T-helper 2 cell treated with Interferon-gamma antibody and Interleukin-4, amounts not matched to agents 5 μg/mL and 100 μg/mL, for 36 hours (primary cell): ENCODE results near the gene KHDRBS2.

Experiments used
- DNase-seq: peaks from one replicate; pipeline ENCODE4 v3.0.0; 2021; ENCODE audit warnings: low spot score
- H3K27ac Mint-ChIP-seq: one replicate; pipeline ENCODE4 v1.8.0; 2021; ENCODE audit warnings: mild to moderate bottlenecking, mixed read lengths
- H3K27me3 Mint-ChIP-seq: one replicate; pipeline ENCODE4 v1.8.0; 2021; ENCODE audit warnings: low read depth, mixed read lengths
- H3K36me3 Mint-ChIP-seq: one replicate; pipeline ENCODE4 v1.8.0; 2021; ENCODE audit warnings: low read depth, mixed read lengths
- H3K4me1 Mint-ChIP-seq: one replicate; pipeline ENCODE4 v1.8.0; 2021; ENCODE audit warnings: low read depth, mixed read lengths
- H3K4me3 Mint-ChIP-seq: one replicate; pipeline ENCODE4 v1.8.0; 2022; ENCODE audit warnings: mild to moderate bottlenecking, moderate library complexity, mixed read lengths
- H3K9me3 Mint-ChIP-seq: one replicate; pipeline ENCODE4 v1.8.0; 2021; ENCODE audit warnings: mixed read lengths

The KHDRBS2 gene

DNA sequence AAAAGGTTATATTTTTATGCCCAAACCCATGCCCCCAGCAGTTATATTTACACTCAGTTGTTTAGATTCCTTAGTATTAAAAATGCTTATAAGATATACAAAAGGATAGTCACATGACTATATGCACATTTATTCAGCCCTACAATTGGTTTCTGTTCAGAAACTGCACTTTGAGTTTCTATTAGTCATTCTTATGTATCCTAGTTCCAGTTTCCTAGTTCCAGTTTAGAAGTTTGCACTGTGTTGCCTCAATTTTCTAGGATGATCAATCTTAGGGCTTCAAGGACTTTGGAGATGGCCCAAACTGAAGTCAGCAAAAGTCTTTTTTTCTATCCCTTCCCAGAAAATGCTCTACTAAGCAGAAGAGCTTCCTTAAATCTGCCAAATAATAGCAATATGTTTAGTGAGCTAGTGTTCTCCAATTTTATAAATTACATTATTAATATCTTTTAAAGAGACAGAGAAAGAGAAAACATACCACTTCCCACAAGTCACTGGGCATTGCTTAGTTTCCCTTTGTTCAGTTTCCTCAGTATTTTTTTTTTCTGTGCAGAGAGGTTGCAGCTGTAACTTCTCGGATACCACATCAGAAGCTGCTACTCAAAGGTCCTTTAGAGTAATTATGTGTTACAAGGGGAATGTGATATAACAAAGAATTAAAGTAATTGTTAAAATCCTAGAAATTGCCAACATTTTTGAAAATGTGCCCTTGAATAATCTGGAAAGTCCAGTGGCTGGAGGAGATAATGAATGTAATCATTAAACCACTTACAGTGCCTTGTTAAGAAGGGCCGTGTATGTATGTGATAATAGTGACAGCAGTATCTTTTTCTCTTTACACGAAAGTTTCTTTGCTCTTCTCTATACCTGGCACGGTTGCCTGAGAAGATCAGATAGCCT lies 138.8 kb downstream of the KHDRBS2 start:
- Mint-ChIP-seq H3K4me1 (no peaks in the 10 kb centered on the region), H3K27me3 (no peaks in the 10 kb centered on the region), H3K27ac (no peak overlapping the region), H3K36me3 (no peaks in the 10 kb centered on the region), H3K4me3 (no peak overlapping the region), H3K9me3 (peaks cover 5% of the 10 kb centered on the region)
- no peak for DNase-seq

DNA sequence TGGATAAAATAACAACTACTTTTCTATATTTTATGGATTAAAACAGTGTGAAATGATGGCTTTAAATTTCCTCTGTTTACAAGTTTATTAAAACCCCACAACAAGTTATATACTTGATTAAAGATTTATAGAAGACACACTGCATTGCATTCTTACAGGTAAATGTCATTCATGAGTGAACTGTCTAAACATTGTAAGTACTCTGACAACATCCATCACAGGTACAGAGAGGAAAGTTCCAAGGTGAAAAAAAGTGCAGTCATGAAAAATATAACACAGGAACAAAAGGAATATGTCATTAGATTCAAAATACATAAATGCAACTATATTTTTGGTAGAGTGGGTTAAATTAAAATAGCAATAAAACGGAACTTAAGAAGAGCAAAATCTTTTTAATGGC lies 156.9 kb downstream of the KHDRBS2 start:
- Mint-ChIP-seq H3K27me3 (no peaks in the 10 kb centered on the region), H3K36me3 (no peaks in the 10 kb centered on the region), H3K4me3 (no peak overlapping the region), H3K9me3 (peaks cover 46% of the 10 kb centered on the region), H3K4me1 (no peaks in the 10 kb centered on the region), H3K27ac (no peak overlapping the region)
- no peak for DNase-seq

DNA sequence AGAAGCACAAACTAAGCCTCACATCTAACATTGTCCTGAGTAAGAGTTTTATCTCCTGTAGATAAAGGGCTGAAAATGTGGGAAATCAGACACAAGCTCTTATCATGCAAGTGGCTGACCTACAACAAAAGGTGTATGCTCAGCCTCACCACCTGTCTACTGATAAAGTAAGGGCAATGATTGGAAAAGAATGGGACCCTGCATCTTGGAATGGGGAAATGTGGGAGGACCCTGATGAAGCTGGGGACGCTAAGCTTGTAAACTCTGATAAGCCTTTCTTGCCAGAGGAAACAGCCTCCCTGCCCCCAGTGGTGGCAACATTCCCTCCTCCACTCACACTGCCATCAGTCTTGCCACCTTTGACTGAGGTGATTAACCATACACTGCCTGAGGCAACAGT lies 166.6 kb downstream of the KHDRBS2 start:
- H3K4me3 Mint-ChIP-seq = no peak overlapping the region
- H3K36me3 Mint-ChIP-seq = no peaks in the 10 kb centered on the region
- no peak overlapping the region for H3K27ac Mint-ChIP-seq
- no peaks in the 10 kb centered on the region for H3K4me1 Mint-ChIP-seq
- H3K9me3 Mint-ChIP-seq = peaks cover 42% of the 10 kb centered on the region
- DNase-seq = no peak
- H3K27me3 Mint-ChIP-seq = no peaks in the 10 kb centered on the region

DNA sequence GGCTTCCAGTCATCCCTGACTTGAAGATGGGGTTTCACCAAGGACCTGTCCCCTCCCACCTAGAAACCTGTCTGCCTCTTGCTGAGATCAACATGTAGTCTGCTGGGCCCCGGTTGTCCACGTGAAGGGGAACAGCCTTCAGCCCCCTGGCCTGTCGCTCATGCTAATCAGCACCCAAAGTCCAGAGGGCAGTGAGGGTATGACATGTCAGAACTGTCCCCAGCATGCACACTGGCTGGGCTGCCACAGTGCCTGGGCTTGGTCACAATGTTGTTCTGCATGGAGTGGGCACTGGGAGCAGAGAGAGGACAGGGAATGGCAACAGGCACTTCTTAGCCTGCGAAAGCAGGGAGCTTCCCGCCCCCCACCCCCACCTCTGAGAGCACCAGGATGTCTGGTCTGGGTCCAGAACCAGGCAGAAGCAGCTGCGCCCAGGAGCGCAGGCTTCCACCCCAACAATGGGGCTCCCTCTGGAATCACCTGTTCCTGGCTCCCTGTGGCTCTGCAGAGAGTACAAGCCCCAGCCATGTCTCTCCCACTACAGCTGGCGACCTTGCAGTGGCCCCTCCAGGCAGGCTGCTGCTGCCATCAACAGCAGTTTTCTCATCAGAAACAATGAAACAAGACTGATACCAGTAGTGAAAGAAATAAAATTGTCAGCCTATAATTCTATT lies 182.7 kb downstream of the KHDRBS2 start:
- DNase-seq = no peak
- peaks cover 31% of the 10 kb centered on the region for H3K9me3 Mint-ChIP-seq
- H3K4me1 Mint-ChIP-seq = no peaks in the 10 kb centered on the region
- H3K27ac Mint-ChIP-seq = no peak overlapping the region
- no peaks in the 10 kb centered on the region for H3K36me3 Mint-ChIP-seq
- H3K27me3 Mint-ChIP-seq = no peaks in the 10 kb centered on the region
- no peak overlapping the region for H3K4me3 Mint-ChIP-seq

DNA sequence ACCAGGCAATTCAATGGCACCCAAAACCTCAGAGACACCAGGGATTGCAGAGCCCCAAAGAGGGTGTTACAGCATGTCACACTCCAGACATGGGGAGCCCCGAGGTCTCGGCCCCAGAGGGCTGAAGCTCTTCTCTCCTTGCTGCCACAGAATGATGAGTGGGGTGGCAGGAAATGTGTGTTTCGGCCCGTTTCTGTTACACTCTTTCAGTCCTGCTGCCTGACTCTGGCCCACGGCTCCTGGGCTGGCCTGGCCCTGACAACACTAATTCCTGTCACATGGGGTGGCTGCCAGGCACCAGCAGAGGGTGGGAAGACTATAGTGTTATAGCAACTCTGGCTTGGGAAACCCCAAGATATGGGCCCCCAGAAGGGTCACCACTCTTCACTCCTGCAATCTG lies 183.6 kb downstream of the KHDRBS2 start:
- H3K36me3 Mint-ChIP-seq = no peaks in the 10 kb centered on the region
- no peak overlapping the region for H3K27ac Mint-ChIP-seq
- H3K4me1 Mint-ChIP-seq = no peaks in the 10 kb centered on the region
- H3K27me3 Mint-ChIP-seq = no peaks in the 10 kb centered on the region
- no peak overlapping the region for H3K4me3 Mint-ChIP-seq
- DNase-seq = no peak
- peaks cover 38% of the 10 kb centered on the region for H3K9me3 Mint-ChIP-seq

DNA sequence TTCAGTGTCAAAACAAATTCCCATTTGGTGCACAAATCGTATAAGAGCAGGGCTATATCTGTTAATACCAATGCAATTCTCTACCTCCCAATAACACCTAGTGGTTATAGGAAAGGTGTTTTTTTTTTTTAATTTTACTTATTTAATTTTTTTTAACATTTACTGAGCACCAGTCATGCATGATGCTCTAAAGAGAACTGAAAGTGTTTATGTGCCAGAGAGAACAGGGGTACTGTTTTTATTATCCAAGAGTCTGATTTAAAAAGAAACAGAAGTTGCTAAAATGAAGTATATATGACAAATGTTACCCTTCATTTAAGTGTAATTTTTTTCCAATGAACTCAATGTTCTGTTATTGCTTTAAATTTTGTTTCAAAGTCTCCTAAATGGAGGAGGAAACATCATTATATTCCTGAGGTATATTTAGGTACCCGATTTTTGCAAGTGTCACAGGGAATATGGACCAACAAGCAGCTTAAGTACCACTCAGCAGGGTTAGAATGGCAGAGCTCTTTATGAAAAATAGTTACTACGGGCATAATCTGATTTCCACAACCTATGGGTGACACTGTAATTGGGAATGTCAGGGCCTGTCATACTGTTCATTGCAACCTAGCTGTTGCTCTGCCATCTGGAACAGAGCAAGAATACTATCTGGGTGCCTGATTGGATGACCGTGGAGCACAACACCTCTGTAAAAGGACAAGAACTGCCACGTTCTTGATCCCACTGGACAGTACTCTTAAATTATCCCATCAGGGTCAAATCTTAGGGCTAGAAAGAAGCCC lies 195.4 kb downstream of the KHDRBS2 start:
- Mint-ChIP-seq H3K4me3 (no peak overlapping the region), H3K36me3 (no peaks in the 10 kb centered on the region), H3K4me1 (no peaks in the 10 kb centered on the region), H3K27ac (no peak overlapping the region), H3K27me3 (no peaks in the 10 kb centered on the region), H3K9me3 (peaks cover 25% of the 10 kb centered on the region)
- no peak for DNase-seq

DNA sequence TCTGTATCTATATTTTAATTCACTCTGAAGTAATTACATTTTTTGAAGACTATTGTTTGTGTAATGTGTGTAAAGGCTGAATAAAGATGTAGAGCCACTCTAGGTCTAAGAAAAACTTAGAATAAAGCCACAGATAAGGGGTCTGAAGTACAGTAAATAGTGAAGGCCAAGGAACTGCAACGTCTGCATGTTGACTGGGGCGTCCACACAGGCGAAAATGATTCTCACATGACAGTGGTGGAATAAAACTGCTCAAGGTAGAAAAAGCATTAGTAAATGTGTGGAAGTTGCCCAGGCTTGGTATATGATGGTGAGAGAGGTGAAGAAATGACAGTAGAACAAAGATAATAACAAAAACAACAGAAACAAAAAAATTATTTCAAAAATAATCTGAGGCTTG lies 196.2 kb downstream of the KHDRBS2 start:
- DNase-seq = no peak
- H3K27ac Mint-ChIP-seq = no peak overlapping the region
- no peak overlapping the region for H3K4me3 Mint-ChIP-seq
- no peaks in the 10 kb centered on the region for H3K4me1 Mint-ChIP-seq
- H3K27me3 Mint-ChIP-seq = no peaks in the 10 kb centered on the region
- H3K9me3 Mint-ChIP-seq = peaks cover 32% of the 10 kb centered on the region
- no peaks in the 10 kb centered on the region for H3K36me3 Mint-ChIP-seq

DNA sequence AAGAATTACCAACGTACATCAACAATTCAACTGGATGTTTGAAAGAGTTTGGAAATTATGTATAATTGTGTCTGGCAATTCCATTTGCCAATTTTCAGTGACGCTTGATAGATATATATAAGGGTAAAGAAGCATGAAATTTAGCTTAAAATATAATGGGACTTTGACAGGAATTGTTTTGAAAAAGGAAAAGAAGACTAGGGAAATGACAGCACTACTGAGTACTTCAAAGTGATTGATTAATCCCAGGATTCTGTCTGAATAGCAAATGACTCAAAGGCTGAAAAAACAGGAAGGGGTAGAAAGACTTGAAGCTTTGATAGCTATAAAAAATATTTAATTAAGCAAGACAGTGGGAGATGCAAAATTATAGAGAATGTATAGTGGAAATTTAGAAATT lies 200.0 kb downstream of the KHDRBS2 start:
- Mint-ChIP-seq H3K27ac (no peak overlapping the region), H3K9me3 (peaks cover 41% of the 10 kb centered on the region), H3K36me3 (no peaks in the 10 kb centered on the region), H3K4me1 (no peaks in the 10 kb centered on the region), H3K4me3 (no peak overlapping the region), H3K27me3 (no peaks in the 10 kb centered on the region)
- DNase-seq = no peak

DNA sequence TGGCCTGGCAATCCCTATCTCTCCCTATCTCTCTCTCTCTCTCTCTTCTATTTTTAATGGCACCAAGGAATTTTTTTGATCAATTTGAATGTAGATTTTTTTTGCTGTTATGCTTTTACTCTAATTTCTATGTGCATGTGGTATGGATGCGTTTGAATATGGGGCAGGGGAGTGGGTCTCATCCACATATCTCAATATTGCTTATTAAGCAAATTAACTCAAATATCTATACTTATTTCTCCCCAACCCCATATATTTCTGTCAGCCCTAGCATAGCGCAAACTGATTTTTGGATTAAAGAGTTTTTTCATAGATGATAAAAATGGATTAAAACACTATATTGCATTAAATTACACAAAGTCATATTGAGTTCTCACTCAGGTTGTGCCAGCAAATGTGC lies 210.2 kb downstream of the KHDRBS2 start:
- Mint-ChIP-seq H3K27ac (no peak overlapping the region), H3K27me3 (no peaks in the 10 kb centered on the region), H3K4me1 (no peaks in the 10 kb centered on the region), H3K9me3 (peaks cover 41% of the 10 kb centered on the region), H3K4me3 (no peak overlapping the region), H3K36me3 (no peaks in the 10 kb centered on the region)
- DNase-seq = no peak

DNA sequence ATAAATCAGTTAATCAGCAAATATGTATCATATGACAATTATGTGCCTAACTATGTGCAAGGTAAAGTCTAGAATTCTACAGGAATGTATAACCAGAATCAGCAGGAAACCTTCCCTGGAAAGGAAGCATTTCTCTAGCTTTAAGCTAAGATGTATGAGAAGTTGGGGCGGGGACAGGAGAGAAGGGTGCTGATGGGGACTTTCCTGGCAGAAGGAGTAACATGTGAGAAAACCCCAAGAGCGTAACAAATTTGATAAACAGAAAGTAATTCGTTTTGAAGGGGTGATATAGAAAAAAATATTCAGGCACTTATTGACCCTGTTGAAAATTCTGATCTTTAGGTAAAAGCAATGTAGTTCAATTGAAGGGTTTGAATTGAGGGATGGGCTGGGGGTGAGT lies 226.1 kb downstream of the KHDRBS2 start:
- Mint-ChIP-seq H3K27me3 (no peaks in the 10 kb centered on the region), H3K4me1 (no peaks in the 10 kb centered on the region), H3K36me3 (no peaks in the 10 kb centered on the region), H3K27ac (no peak overlapping the region), H3K9me3 (peaks cover 35% of the 10 kb centered on the region), H3K4me3 (no peak overlapping the region)
- DNase-seq = no peak

DNA sequence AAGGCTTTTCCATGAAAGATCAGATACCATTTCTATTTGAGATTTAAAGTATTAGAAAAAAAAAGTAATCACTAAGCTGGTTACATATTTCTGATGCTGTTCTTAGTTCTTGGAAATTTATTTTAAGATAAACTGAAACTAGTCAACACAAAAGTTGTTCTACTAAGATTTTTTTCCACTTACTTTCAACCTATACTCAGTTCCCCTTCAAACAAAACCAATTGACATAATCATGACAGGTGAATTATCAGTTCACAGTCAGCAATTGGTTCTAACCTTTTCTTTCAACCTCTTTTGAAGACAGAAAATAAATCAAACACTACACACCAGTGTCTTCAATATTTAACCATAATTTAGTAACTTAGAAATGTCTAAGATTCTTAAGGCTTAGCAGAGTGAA lies 228.7 kb downstream of the KHDRBS2 start:
- no peaks in the 10 kb centered on the region for H3K27me3 Mint-ChIP-seq
- DNase-seq = no peak
- peaks cover 43% of the 10 kb centered on the region for H3K9me3 Mint-ChIP-seq
- no peaks in the 10 kb centered on the region for H3K36me3 Mint-ChIP-seq
- H3K4me1 Mint-ChIP-seq = no peaks in the 10 kb centered on the region
- no peak overlapping the region for H3K4me3 Mint-ChIP-seq
- H3K27ac Mint-ChIP-seq = no peak overlapping the region

DNA sequence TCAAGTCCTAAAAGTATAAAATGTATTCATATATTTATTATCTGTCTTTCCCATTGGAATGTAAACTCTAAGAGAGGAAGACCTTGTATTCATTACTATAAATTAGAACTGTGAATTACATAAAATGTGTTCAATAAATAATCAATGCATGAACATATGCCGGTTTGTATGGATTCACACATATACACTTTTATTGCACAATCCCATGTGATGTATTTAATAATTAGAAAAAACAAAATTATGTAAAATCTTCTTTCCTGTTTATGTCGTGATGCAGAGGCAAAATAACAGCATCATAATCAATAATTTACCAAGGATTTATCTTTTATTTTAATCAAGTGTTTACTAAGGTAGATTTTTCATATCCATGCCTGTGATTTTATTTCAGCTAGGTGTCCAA lies 240.5 kb downstream of the KHDRBS2 start:
- Mint-ChIP-seq H3K9me3 (peaks cover 37% of the 10 kb centered on the region), H3K4me3 (no peak overlapping the region), H3K4me1 (no peaks in the 10 kb centered on the region), H3K27ac (no peak overlapping the region), H3K36me3 (no peaks in the 10 kb centered on the region), H3K27me3 (no peaks in the 10 kb centered on the region)
- DNase-seq = no peak

DNA sequence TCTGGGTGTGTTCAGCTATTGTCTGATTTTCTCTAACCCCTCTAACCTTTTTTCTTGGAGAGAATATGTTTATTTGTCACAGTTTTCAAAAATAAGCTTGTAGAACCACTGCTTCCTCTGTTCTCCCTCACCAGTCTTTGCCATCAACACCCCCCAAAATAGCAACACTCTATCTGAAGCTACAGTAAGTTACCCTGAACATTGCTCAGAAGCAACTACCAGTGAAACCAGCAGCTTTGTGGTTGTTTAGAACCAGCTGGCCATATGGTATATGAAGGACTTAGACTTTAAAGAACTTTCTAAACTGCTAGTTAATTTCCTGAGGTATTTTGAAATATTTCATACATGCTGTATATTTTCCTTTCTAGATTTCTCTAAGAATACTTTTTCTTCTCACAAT lies 242.9 kb downstream of the KHDRBS2 start:
- no peaks in the 10 kb centered on the region for H3K36me3 Mint-ChIP-seq
- no peak overlapping the region for H3K4me3 Mint-ChIP-seq
- no peak for DNase-seq
- peaks cover 34% of the 10 kb centered on the region for H3K9me3 Mint-ChIP-seq
- no peaks in the 10 kb centered on the region for H3K27me3 Mint-ChIP-seq
- no peak overlapping the region for H3K27ac Mint-ChIP-seq
- no peaks in the 10 kb centered on the region for H3K4me1 Mint-ChIP-seq

DNA sequence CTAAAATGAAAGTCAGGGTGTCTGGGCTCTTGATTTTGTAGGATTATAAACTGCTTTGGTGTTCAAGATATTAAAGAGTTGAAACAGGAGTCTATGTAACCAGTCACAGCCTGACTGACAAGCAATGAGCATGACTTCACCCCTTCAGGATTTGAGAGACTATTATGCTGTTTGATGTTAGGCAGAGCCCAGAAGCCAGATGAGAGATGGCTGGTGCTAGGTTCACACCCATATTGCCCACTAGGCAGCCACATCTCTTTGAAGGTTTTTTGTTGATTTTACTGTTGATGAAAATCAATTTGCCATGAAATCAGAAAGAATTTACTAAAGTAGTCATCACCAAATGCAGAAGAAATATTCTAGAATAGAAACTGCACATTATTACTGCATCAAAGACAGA lies 243.6 kb downstream of the KHDRBS2 start:
- no peaks in the 10 kb centered on the region for H3K27me3 Mint-ChIP-seq
- H3K4me3 Mint-ChIP-seq = no peak overlapping the region
- H3K27ac Mint-ChIP-seq = no peak overlapping the region
- H3K9me3 Mint-ChIP-seq = peaks cover 33% of the 10 kb centered on the region
- no peaks in the 10 kb centered on the region for H3K4me1 Mint-ChIP-seq
- no peaks in the 10 kb centered on the region for H3K36me3 Mint-ChIP-seq
- DNase-seq = no peak
